AG04450 (cell line): Measurements from ENCODE around the gene ACOXL. TPM values are rescaled to one million over a fixed set of nuclear protein-coding genes. Genes with fewer than 3 reads are reported as not detected.

Experiments
- CTCF ChIA-PET: fragments of 300-600, 350-600 bp; formaldehyde crosslinking; extraction: SDS; loops from one replicate; lab custom pipeline; 2022; ENCODE audit warnings: antibody characterized with exemption, inconsistent platforms; lab: Charles Lee
- POLR2A ChIA-PET: fragments of 350-600 bp; formaldehyde crosslinking; extraction: SDS; loops from one replicate; lab custom pipeline; 2021; ENCODE audit warnings: antibody characterized with exemption, inconsistent platforms; lab: Yijun Ruan, JAX
- DNase-seq: peaks from one replicate; pipeline ENCODE4 v3.0.0-alpha.2; 2011; ENCODE audit warnings: low read depth, low spot score
- H3K27ac ChIP-seq: one replicate; pipeline ENCODE4 v1.5.1; 2012; ENCODE audit warnings: low read depth, low read length, control low read depth
- H3K27me3 ChIP-seq: one replicate; pipeline ENCODE4 v1.6.0; 2012; ENCODE audit warnings: low read length; ENCODE audit not compliant: control insufficient read depth, insufficient read depth
- H3K4me3 ChIP-seq: 2 replicates; pipeline ENCODE4 v1.5.1; 2011; ENCODE audit warnings: mild to moderate bottlenecking, low read depth, low read length, control low read depth
- H3K9me3 ChIP-seq: 2 replicates; pipeline ENCODE4 v1.5.1; 2012; ENCODE audit warnings: low read length; ENCODE audit not compliant: control insufficient read depth, insufficient read depth
- polyA plus RNA-seq: library from polyadenylated mRNA; depleted of rRNA; stranded (reverse); fragments of >200 nt; gene quantifications from 2 replicates; pipeline ENCODE4 v1.2.3, GENCODE V29; 2011
- TF ChIP-seq, protein P1 (sequence below): IDR thresholded peaks from 2 replicates; pipeline ENCODE4 v1.5.1; 2011; ENCODE audit warnings: low read depth, low read length, control low read depth, inconsistent platforms

Gene ACOXL
- polyA plus RNA-seq, 1 experiment: not detected

DNA sequence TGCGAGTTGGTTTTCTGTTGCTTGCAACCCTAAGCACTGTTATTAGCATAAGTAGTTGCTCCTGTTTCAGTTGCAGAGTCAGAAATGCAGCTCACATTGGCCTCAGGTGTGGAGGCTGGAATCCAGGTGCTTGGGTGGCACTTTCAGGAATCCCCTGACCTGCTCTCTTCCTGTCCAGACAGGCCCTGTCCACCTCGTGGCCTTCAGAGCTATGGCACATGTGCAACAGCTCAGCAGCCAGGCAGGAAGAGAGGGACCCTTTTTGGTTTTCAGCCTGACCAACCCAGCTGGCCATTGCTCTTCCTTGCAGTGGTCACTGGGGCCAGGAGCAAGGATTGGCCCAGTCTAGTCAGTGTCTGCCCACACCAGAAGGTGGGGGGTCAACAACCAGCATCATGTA lies 12.7 kb downstream of the ACOXL start:
- POLR2A ChIA-PET: no interaction called here
- Histone ChIP-seq H3K27ac (no peak overlapping the region), H3K27me3 (peaks cover 45% of the 10 kb centered on the region), H3K4me3 (no peak overlapping the region), H3K9me3 (no peaks in the 10 kb centered on the region)
- TF ChIP-seq, protein P1, sequence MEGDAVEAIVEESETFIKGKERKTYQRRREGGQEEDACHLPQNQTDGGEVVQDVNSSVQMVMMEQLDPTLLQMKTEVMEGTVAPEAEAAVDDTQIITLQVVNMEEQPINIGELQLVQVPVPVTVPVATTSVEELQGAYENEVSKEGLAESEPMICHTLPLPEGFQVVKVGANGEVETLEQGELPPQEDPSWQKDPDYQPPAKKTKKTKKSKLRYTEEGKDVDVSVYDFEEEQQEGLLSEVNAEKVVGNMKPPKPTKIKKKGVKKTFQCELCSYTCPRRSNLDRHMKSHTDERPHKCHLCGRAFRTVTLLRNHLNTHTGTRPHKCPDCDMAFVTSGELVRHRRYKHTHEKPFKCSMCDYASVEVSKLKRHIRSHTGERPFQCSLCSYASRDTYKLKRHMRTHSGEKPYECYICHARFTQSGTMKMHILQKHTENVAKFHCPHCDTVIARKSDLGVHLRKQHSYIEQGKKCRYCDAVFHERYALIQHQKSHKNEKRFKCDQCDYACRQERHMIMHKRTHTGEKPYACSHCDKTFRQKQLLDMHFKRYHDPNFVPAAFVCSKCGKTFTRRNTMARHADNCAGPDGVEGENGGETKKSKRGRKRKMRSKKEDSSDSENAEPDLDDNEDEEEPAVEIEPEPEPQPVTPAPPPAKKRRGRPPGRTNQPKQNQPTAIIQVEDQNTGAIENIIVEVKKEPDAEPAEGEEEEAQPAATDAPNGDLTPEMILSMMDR: no peak
- no peak for DNase-seq
- CTCF ChIA-PET: no interaction called here

DNA sequence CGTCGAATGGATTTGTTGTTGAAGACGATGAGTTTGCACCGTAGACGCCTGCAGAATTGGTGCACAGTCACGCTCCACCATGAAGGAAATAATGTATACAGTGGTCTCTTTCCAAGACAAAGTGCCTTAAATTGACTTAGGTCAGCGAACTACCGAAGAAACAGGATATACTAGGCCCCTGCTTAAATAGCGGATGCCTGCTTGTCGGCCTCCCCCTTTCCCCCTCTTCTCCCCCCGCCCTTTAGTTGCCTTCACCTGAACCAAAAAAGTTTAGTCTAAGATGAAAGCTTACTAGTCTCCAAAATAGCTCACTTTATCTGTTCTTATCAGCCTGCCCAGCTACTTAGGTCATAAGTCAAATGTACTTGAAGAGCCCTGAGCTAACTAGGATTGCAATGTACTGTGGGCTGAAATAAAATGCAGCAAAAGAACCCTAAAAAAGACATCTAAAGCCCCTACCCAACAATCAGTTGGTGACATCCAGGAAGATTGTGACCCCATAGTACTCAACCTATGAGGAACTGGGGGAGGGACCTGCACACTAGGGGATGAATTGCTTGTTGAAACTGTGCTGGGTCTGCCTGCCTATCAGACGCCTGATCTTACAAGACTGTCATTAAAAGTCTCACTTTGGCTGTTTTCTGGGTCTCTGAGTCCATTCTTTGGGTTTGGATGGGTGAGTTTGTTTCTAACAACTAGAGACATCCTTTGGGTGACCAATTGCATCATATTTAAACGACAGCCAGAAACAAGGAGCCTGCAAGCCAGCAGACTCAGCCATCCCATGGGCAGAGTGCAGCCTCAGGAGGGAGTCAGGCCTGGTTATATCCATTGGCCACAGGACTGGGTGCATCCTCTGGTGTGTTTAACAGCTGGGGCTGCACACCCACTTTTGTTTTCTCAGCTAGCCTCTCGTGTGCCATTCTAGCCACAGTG lies 14.5 kb downstream of the ACOXL start:
- H3K9me3 ChIP-seq: no peaks in the 10 kb centered on the region
- H3K27me3 ChIP-seq: peaks cover 43% of the 10 kb centered on the region
- TF ChIP-seq, protein P1: no peak
- no peak overlapping the region for H3K4me3 ChIP-seq
- ChIA-PET POLR2A (no interaction called here), CTCF (interaction anchor here (0.5 to 0.6 kb wide), 2 partner anchors 8 to 14 kb away, joined by 3 to 8 read pairs; no protein-coding TSS in a partner anchor)
- no peak for DNase-seq
- no peak overlapping the region for H3K27ac ChIP-seq

DNA sequence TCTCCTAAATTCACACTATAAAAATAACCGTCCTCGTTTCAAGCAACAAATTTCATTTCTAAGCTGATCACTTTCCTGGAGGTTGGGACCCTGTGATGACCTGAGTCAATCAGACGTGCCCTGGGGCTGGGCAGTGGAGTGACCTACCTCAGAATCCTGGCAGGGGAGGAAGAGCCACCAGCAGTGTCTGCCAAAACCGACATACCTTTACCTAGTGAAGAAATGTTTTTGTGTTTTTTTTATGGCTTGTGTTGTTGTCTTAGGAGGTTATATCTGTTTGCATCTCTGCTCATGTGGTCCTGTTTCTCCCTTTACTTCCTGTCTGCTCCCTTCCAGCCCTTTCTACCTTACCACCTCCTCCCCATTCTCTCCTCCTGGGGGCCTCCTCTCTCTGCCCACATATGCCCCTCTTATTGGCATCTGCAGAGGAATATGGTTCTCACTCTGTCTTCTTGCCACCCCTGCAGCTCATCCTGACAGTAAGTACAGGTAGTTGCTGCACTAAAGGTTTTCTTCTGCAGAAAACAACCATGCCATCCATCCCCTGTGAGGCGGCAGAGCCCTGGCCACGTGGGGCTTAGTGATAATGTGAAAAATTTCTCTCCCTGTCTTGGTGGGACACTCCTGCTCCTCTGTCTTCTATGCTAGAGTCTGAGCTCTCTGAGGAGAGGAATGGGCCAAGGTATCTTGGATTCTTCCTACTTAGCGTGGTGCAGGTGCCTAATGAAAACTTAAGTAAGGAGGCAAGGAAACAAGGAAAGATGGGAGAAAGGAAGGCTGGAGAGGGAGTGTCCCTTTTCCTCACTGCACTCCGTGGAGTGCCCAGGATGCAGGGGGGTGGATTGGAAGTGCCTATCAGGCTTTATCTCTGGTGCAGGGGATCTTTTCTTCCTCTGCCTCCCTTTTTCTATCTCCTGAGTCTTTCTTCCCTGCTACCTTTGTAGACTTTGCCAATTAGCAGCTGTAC lies 15.4 kb downstream of the ACOXL start:
- TF ChIP-seq, protein P1: no peak
- Histone ChIP-seq H3K4me3 (no peak overlapping the region), H3K27me3 (peaks cover 40% of the 10 kb centered on the region), H3K27ac (no peak overlapping the region), H3K9me3 (no peaks in the 10 kb centered on the region)
- DNase-seq: no peak
- ChIA-PET CTCF (no interaction called here), POLR2A (no interaction called here)

DNA sequence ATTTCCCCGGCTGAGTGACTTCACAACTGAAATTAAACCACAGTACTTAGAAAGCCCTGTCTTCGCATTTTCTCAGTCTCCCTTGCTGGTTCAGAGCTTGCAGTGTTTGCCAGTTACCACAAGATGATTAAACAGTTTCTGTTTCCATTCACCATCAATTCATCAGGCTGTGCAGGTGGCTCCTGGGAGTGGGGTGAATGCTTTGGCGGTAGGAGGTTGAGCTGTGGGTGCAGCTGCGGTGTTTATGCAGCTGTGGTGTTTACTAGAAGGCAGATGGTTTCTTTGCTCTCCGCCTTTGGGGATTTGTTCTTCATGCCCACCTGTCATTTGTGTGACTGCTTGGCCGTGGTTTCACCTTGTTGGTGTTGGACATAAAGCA lies 16.1 kb downstream of the ACOXL start:
- H3K4me3 ChIP-seq: no peak overlapping the region
- DNase-seq: no peak
- ChIA-PET POLR2A (no interaction called here), CTCF (no interaction called here)
- H3K27ac ChIP-seq: no peak overlapping the region
- TF ChIP-seq, protein P1: no peak
- H3K9me3 ChIP-seq: no peaks in the 10 kb centered on the region
- H3K27me3 ChIP-seq: peaks cover 37% of the 10 kb centered on the region
